H1 (cell line): ENCODE data around the gene R3HDM1. TPM values are rescaled to one million over a fixed set of nuclear protein-coding genes. Genes with fewer than 3 reads are reported as not detected.

ENCODE experiments used
- BACH1 ChIP-seq: IDR thresholded peaks from 2 replicates; pipeline ENCODE4 v1.6.1; 2012; ENCODE audit warnings: low read length, improper control_type of control experiment
- CHD2 ChIP-seq: IDR thresholded peaks from 2 replicates; pipeline ENCODE4 v1.6.1; 2012; ENCODE audit warnings: low read length, improper control_type of control experiment
- CHD7 ChIP-seq: fragments of 300-600 bp; sonication (generic); IDR thresholded peaks from 2 replicates; pipeline ENCODE4 v1.7.1; 2012; ENCODE audit warnings: low read length, moderate library complexity, mild to moderate bottlenecking, inconsistent platforms; ENCODE audit not compliant: insufficient replicate concordance
- EZH2 ChIP-seq: fragments of 200-600 bp; sonication (generic); IDR thresholded peaks from 2 replicates; pipeline ENCODE4 v1.7.1; 2012; ENCODE audit warnings: low read depth, mild to moderate bottlenecking, moderate library complexity, low read length, inconsistent platforms; ENCODE audit not compliant: severe bottlenecking
- PHF8 ChIP-seq: fragments of 200-600 bp; sonication (generic); conservative IDR thresholded peaks from 2 replicates; pipeline ENCODE4 v1.7.1; 2012; ENCODE audit warnings: low read depth, mild to moderate bottlenecking, inconsistent platforms, low read length, moderate library complexity
- RNF2 ChIP-seq: fragments of 200-900, 300-1000 bp; sonication (generic); IDR thresholded peaks from 2 replicates; pipeline ENCODE4 v1.7.1; 2016; ENCODE audit warnings: borderline replicate concordance, low read depth, mild to moderate bottlenecking, antibody characterized with exemption, low read length; ENCODE audit not compliant: poor library complexity, severe bottlenecking; ENCODE audit errors: missing control alignments
- RXRA ChIP-seq: IDR thresholded peaks from 2 replicates; pipeline ENCODE4 v1.6.1; 2011; ENCODE audit warnings: low read depth, mild to moderate bottlenecking, low read length, moderate library complexity; ENCODE audit not compliant: insufficient read depth
- SIX5 ChIP-seq: IDR thresholded peaks from 2 replicates; pipeline ENCODE4 v1.6.1; 2011; ENCODE audit warnings: mild to moderate bottlenecking, low read depth, low read length
- SP4 ChIP-seq: IDR thresholded peaks from 2 replicates; pipeline ENCODE4 v1.6.1; 2012; ENCODE audit warnings: low read length, inconsistent platforms
- polyA plus RNA-seq, 7 experiments: library from polyadenylated mRNA; depleted of rRNA in 3 of 7; stranded (reverse) in 5 of 7; unstranded in 2 of 7; fragments of >200 nt in 5 of 7; fragments of 200-250 nt in 2 of 7; gene quantifications; 1 replicate in 5 of 7; 2 replicates in 1 of 7; 4 replicates in 1 of 7; pipeline versions ENCODE4 v1.2.1 to v1.2.3, GENCODE V29; 2011 to 2013; ENCODE audit warnings: missing spikeins in 2 of 7, mixed read lengths in 2 of 7
- total RNA-seq: library from RNA; stranded (reverse); fragmentation: NEBNext Ultra II Directional; extraction: Animal tissue kit (Norgen Biotek cat#: 25700); gene quantifications from 2 replicates; pipeline ENCODE4 v1.2.1, GENCODE V29; 2021

The R3HDM1 gene
- total and polyA plus RNA-seq, 2 of the 8 experiments (the other 6 are each of a cell fraction or from before 2014, with no cell fraction given) = 77.7 to 120 TPM

- TF ChIP-seq CHD7 (peak; percentile 52), CHD2 (peak; percentile 65; the same call in 1 of the 2 replicates), BACH1 (peak; percentile 74), RXRA (no peak), SP4 (no peak; the same call in 1 of the 2 replicates), SIX5 (peak; percentile 78), EZH2 (no peak), RNF2 (no peak), PHF8 (peak; percentile 92)
These were observed 210.4 kb downstream of the R3HDM1 start, which contains the start of gene UBXN4 (continued) for GRCh38 chr2:135741395-135742324.
